Astrocyte of the cerebellum (primary cell): ENCODE results near the gene WAPL.

ENCODE experiments used
- DNase-seq: peaks from one replicate; pipeline ENCODE4 v3.0.0-alpha.2; 2011; ENCODE audit warnings: low read depth
- H3K4me3 ChIP-seq: 2 replicates; pipeline ENCODE4 v1.5.1; 2011; ENCODE audit warnings: mild to moderate bottlenecking, low read depth, low read length, moderate library complexity
- CTCF ChIP-seq: IDR thresholded peaks from 2 replicates; pipeline ENCODE4 v1.5.1; 2012; ENCODE audit warnings: low read length, low read depth, moderate library complexity, mild to moderate bottlenecking; ENCODE audit errors: missing control alignments
- in situ Hi-C: cut with HindIII; loops from 2 replicates; pipeline ENCODE4 v1.10.0; 2017; ENCODE audit warnings: low sequenced_read_pairs

Gene WAPL

DNA sequence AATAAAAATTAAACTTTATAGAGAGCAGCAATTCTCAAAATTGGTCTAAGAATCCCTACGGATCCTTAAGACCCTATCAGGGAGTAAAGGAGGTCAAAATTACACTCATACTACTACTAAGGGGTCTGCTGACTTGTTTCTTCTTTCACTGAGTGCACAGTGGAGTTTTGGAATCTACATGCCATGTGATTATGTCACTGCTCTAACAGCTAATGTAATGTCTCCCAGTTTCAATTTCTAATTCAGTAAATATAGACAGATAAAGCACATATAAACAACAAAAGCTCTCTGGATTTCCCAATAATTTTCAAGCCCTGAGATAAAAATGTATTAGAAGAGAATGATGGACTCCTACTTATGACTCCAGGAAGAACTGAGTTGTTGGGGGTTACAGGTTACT lies 74.6 kb downstream of the WAPL start:
- no peak overlapping the region for H3K4me3 ChIP-seq
- in situ Hi-C loops, result no loop called here
- no peak for DNase-seq
- TF ChIP-seq CTCF, result no peak

DNA sequence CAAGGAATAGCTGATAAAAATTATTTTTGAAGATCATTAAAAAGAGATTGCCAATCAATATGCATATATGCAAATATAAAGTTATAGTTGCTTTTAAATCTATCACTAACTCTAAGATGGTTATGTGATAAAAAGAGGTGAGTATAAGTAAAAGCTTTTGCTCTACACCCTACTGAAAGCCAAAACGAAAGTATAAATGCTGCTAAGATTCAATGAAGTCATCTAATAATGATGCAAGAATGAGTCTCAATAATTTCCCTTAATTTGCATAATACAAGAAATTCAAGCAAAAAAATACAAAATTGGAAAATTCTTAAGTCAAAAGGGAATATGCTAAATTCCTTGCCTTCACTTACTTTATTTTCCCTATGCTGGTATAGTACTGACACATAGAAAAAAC lies 75.2 kb downstream of the WAPL start:
- TF ChIP-seq CTCF, result no peak
- in situ Hi-C loops, result no loop called here
- DNase-seq, result no peak
- no peak overlapping the region for H3K4me3 ChIP-seq

- no peak for TF ChIP-seq CTCF
- no peak overlapping the region for H3K4me3 ChIP-seq
- in situ Hi-C loops, result no loop called here
- DNase-seq, result no peak
These were observed 77.7 kb downstream of the WAPL start for GRCh38 chr10:86443936-86444335.

GRCh38 chr10:86443069-86443468 lies 78.5 kb downstream of the WAPL start:
- H3K4me3 ChIP-seq, result no peak overlapping the region
- no peak for DNase-seq
- no peak for TF ChIP-seq CTCF
- in situ Hi-C loops, result no loop called here

DNA sequence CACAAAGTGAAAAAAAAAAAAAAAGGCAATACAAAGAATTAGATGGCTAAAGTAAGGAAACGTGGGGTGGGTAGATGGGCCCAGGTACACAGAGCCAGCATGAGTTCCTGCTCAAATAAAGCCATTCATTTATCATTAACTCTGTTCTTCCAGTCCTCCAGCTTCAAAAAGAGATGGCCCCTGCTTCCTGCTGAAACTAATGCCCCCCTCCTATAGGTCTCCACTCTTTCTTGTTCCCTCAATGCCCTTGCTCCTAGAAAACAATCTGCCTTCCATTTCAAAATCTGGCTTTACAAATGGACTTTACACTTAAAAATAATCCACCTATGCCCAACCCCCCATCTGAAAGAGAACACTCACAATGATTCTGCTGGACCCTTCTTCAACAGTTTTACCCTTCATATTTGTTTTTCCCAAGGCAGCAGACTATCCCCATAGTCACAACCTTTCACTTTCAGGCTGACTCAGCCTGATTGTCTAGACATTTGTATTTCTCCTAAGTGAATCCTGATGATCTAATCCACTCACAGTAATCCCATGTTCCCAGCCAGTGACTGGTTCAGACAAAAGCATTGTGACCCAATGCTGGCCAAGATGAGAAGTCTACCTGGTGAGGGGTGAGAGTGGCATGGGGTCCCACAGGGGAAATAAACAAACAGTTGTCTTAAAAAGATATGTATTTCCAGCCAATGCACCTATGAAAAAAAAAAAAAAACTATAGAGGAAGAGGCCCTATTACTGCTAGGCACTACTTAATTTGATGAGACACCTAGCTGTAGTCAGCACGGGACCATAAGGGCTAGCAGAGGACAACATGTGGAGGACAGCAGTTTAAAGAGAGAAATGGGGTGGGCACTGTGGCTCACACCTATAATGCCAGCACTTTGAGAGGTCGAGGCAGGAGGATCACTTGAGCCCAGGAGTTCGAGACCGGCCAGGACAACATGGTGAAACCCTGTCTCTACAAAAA lies 80.4 kb downstream of the WAPL start:
- DNase-seq, result peak; percentile 22
- in situ Hi-C loops, result no loop called here
- no peak overlapping the region for H3K4me3 ChIP-seq
- no peak for TF ChIP-seq CTCF

- H3K4me3 ChIP-seq, result no peak overlapping the region
- TF ChIP-seq CTCF, result no peak
- in situ Hi-C loops, result no loop called here
- peak; percentile 43 for DNase-seq
These were observed 82.0 kb downstream of the WAPL start for GRCh38 chr10:86439544-86439943.
